GM12872 (cell line): ENCODE measurements around the gene TBC1D8.

ENCODE experiments used
- CTCF ChIP-seq: IDR thresholded peaks from 3 replicates; pipeline ENCODE4 v1.5.1; 2011; ENCODE audit warnings: low read depth, mild to moderate bottlenecking, low read length, moderate library complexity; ENCODE audit not compliant: insufficient read depth

Gene TBC1D8

DNA sequence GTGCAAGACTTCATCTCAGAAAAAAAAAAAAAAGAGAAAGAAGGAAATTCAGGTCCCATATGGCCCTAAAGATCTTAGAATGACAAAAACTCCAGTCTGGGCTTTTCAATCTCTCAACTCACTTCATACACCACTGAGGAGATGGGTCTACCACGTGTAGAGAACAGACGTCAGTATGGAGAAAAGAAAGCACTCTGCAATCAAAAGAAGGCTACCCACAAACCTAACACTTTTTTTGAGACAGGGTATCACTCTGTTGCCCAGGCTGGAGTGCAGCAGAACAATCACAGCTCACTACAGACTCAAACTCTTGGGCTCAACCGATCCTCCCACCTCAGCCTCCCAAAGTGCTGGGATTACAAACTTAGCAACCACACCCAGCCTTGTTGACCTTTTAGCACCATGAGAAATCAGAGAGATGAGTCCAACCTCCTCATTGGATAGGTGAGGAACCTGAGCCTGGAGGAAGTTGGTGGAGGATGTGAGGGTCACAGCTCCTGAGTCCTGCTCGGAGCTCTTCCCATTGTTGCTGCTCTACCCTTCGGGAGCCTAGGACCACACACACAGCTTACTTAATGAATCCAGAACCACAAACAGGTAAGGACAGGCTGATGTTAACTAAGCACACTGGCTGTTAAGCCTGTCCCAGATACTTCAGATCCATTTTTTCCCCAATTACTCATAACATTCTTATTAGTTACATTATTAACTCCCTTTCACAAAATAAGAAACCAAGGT is 23.7 kb downstream of the TBC1D8 start:
- TF ChIP-seq CTCF, result no peak

GRCh38 chr2:101125808-101126207 is 25.4 kb downstream of the TBC1D8 start:
- no peak for TF ChIP-seq CTCF

DNA sequence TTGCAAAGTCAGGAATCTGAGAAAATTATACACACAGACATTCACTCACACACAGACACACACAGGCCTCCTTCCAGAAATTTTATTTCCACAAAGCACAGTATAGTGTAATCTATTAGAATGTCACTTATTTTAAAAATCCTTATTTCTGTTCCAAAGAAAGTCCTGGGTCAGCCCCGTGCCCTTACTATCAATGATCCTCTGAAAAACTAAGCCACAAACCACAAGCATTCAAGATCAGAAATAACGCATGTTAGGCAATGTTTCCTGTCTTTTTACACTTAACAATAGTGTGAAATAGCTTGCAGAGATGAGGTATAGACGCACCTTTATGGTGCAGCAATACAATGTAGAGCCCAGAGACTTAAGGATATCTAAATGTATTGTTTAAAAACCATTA is 25.8 kb downstream of the TBC1D8 start:
- no peak for TF ChIP-seq CTCF

DNA sequence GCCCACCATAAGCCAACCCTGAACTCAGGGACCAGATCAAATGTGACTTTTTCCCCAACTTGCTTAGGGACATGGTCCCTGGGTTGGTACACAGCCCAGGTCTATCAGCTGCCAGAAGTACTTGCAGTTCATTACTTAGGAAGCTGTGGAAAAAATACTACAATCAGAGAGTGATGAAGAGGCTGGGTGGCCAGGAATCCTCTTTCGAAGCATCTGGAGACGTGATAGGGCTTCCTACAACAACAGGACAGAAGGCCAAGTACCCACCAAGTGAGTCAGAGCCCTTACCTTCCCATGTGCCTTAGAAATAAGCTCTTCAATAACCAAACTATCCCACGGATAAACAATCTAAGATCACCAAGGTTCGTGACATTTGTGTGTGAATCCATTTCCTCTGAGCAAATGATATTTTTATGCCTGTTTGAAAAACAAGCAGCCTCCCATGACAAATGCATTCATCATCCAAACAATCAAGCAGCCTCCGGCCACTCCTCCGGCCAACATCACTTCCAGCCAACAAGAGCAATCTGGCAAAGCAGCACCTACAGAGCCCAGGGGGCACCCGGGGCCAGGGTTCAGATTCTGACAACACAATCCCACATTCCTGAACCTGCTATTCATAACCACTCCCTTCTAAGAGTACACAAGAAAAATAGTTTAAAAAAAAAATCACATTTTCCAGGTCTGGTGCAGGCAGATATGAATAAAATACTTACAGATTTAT is 26.4 kb downstream of the TBC1D8 start:
- TF ChIP-seq CTCF, result no peak

DNA sequence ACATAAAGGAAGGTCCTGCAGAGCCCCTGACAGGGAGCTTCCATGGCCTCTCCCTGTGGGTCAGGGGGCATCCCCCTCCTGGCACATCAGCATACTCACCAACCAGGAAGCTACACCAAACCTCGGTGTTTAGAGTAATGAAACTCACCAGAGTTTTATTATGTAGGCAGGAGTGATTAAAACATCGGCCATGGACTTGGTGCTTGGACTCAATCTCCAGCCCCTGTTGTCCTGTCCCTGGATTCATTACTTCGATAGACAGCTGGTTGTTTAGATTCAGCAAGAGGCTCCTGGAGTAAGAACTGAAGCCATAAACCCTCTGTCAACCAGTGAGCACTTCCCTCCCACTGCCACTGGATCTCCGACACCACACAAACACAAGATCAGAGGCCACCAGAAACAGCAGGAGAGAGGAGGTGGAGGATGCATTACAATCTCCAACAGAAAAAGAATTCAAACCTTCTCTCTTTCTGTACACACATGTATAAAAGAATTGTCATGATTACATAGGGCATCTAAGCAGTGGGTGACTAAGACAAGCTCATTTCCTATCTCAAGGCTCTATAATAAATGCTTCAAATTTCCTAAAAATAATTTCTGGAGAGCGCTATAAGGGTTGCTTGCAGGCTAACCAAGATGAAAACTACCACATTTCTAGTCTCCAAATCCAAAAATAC is 27.2 kb downstream of the TBC1D8 start:
- no peak for TF ChIP-seq CTCF

GRCh38 chr2:101121174-101121573 is 30.0 kb downstream of the TBC1D8 start:
- TF ChIP-seq CTCF, result no peak
